ENCODE results near the gene IL27RA.
A peak's percentile ranks its signal among the peaks of the same experiment; 100 is the strongest.

IL27RA gene

DNA sequence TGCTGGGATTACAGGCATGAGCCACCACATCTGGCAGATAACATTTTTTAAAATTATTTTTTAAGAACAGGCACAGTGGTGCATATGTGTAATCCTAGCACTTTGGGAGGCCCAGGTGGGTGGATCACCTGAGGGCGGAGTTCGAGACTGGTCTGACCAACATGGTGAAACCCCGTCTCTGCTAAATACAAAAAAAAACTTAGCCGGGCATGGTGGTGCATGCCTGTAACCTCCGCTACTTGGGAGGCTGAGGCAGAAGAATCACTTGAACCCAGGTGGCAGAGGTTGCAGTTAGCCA is 30.9 kb downstream of the IL27RA start:
- H3K9me3 Mint-ChIP-seq: no peaks in the 10 kb centered on the region
- peaks cover 41% of the 10 kb centered on the region for H3K27me3 Mint-ChIP-seq (ENCODE audit: low read depth)
- TF ChIP-seq, protein P1, sequence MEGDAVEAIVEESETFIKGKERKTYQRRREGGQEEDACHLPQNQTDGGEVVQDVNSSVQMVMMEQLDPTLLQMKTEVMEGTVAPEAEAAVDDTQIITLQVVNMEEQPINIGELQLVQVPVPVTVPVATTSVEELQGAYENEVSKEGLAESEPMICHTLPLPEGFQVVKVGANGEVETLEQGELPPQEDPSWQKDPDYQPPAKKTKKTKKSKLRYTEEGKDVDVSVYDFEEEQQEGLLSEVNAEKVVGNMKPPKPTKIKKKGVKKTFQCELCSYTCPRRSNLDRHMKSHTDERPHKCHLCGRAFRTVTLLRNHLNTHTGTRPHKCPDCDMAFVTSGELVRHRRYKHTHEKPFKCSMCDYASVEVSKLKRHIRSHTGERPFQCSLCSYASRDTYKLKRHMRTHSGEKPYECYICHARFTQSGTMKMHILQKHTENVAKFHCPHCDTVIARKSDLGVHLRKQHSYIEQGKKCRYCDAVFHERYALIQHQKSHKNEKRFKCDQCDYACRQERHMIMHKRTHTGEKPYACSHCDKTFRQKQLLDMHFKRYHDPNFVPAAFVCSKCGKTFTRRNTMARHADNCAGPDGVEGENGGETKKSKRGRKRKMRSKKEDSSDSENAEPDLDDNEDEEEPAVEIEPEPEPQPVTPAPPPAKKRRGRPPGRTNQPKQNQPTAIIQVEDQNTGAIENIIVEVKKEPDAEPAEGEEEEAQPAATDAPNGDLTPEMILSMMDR (IDR thresholded peaks at IDR 0.05; ENCODE audit: unreplicated experiment in 3 of 3): no peak
- peaks cover 4% of the 10 kb centered on the region for H3K4me1 Mint-ChIP-seq
- no peak overlapping the region for H3K27ac Mint-ChIP-seq
- H3K4me3 Mint-ChIP-seq: no peak overlapping the region
- no peaks in the 10 kb centered on the region for H3K36me3 Mint-ChIP-seq (ENCODE audit: low read depth)

DNA sequence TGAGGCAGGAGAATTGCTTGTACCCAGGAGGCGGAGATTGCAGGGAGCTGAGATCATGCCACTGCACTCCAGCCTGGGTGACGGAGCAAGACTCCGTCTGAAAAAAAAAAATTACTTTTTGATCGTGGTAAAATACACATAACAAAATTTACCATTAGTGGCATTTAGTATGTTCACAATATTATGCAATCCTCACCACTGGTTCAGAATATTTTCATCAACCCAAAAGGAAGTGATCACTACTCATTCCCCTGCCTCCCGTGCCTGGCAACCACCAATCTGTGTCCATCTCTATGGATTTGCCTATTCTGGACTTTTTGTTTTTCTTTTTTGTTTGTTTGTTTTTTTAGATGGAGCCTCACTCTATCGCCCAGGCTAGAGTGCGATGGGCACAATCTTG is 31.5 kb downstream of the IL27RA start:
- H3K4me3 Mint-ChIP-seq: no peak overlapping the region
- H3K9me3 Mint-ChIP-seq: no peaks in the 10 kb centered on the region
- no peak overlapping the region for H3K27ac Mint-ChIP-seq
- peaks cover 36% of the 10 kb centered on the region for H3K27me3 Mint-ChIP-seq (ENCODE audit: low read depth)
- TF ChIP-seq, protein P1 (IDR thresholded peaks at IDR 0.05; ENCODE audit: unreplicated experiment in 3 of 3): no peak
- H3K36me3 Mint-ChIP-seq (ENCODE audit: low read depth): no peaks in the 10 kb centered on the region
- H3K4me1 Mint-ChIP-seq: peaks cover 4% of the 10 kb centered on the region

DNA sequence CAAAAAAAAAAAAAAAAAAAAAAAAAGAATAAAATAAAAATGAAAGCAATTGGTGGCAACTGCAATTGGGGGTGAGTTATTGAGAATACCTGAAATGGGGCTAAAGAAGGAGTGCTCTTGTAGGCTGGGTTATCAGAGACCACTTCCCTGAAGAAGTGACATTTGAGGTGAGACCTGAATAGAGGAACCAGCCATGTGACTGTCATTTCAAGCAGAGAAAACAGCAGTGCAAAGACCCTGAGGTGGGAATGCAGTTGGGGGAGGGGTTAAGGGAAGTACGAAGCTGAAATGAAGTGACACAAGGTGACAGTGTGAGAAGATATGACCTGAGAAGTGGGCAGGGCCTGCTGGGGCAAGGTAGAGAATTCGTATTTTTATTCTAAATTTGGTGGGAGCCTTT is 34.6 kb downstream of the IL27RA start:
- no peak overlapping the region for H3K27ac Mint-ChIP-seq
- H3K27me3 Mint-ChIP-seq (ENCODE audit: low read depth): peaks cover 9% of the 10 kb centered on the region
- TF ChIP-seq, protein P1 (IDR thresholded peaks at IDR 0.05; ENCODE audit: unreplicated experiment in 3 of 3): no peak
- H3K36me3 Mint-ChIP-seq (ENCODE audit: low read depth): no peaks in the 10 kb centered on the region
- H3K4me1 Mint-ChIP-seq: no peaks in the 10 kb centered on the region
- H3K9me3 Mint-ChIP-seq: no peaks in the 10 kb centered on the region
- no peak overlapping the region for H3K4me3 Mint-ChIP-seq

DNA sequence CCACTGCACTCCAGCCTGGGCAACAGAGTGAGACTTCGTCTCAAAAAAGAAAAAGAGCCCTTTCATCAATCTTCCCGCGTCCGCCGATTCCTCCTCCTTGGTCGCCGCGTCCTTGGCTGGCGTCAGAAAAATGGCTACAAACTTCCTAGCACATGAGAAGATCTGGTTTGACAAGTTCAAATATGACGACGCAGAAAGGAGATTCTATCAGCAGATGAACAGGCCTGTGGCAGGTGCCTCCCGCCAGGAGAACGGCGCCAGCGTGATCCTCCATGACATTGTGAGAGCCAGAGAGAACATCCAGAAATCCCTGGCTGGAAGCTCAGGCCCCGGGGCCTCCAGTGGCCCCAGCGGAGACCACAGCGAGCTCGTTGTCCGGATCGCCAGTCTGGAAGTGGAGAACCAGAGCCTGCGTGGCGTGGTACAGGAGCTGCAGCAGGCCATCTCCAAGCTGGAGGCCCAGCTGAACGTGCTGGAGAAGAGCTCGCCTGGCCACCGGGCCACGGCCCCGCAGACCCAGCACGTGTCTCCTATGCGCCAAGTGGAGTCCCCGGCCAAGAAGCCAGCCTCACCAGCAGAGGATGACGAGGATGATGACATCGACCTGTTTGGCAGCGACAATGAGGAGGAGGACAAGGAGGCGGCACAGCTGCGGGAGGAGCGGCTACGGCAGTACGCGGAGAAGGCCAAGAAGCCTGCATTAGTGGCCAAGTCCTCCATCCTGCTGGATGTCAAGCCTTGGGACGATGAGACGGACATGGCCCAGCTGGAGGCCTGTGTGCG is 38.9 kb downstream of the IL27RA start:
- Mint-ChIP-seq H3K27ac (peak overlapping the region in 1 of 3 experiments; percentile 46), H3K9me3 (no peaks in the 10 kb centered on the region), H3K27me3 (ENCODE audit: low read depth) (peaks cover 10% of the 10 kb centered on the region), H3K4me1 (no peaks in the 10 kb centered on the region), H3K36me3 (ENCODE audit: low read depth) (no peaks in the 10 kb centered on the region), H3K4me3 (peak overlapping the region; percentile 48 to 65 (median 60))
- TF ChIP-seq, protein P1 (IDR thresholded peaks at IDR 0.05; ENCODE audit: unreplicated experiment in 3 of 3): no peak

DNA sequence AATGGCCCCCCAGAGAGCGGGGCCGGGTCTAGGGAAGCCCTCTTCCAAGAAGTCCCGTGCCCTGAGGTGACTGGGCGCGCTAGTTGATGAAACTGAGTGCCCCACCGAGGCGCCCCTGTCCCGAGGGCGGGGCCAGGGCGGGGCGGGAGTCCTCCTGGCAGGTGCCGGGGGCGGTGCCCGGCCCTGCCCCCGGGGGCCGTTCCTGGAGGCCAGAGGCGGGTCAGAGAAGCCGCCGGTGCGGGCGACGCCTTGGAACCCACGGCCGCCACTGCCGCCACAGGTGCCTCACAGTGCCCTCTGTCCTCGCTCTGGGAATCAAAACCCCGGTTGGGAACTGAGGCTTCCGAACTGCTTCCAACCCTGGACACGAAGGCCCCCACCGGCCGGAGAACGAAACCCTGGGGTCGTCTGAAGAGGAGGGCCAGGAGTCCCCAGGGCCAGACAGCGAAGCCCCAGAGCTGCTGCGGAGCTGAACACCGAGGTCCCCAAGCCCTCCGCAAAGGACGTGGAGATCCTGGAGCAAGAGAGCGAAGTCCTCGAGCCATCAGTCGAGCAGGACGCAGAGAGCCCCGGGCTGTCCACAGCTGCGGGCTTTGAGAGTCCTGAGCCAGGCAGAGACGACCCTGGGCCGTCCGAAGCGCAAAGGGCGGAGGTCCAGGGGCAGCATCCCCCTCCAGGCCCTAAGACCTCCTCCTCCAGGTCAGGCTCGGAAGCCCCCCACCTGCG is 41.1 kb downstream of the IL27RA start, which contains the start of gene MISP3:
MISP3 (plus strand) TSS at position 252 of the 726 bp plus-strand sequence. CDS start 524 bp downstream, outside the sequence.
- Mint-ChIP-seq H3K4me3 (peak within 1 kb of the TSS; percentile 96 to 97 (median 96)), H3K9me3 (no peaks in the 10 kb centered on the region), H3K27ac (peak within 1 kb of the TSS in 1 of 3 experiments; percentile 73), H3K36me3 (ENCODE audit: low read depth) (no peaks in the 10 kb centered on the region), H3K4me1 (peaks cover 4% of the 10 kb centered on the region), H3K27me3 (ENCODE audit: low read depth) (peaks cover 8% of the 10 kb centered on the region)
- TF ChIP-seq, protein P1 (IDR thresholded peaks at IDR 0.05; ENCODE audit: unreplicated experiment in 3 of 3): no peak

Measured in nephron (organoid).